PFSK-1 (cell line): ENCODE results near the gene TCEA2.

Experiments used
- FOXP2 ChIP-seq: optimal IDR thresholded peaks from 2 replicates; pipeline ENCODE3; 2011; ENCODE audit warnings: borderline replicate concordance, control low read depth, inconsistent platforms; ENCODE audit not compliant: insufficient read depth; ENCODE audit errors: extremely low read length, extremely low read depth
- POLR2AphosphoS5 ChIP-seq: IDR thresholded peaks from 2 replicates; pipeline ENCODE4 v1.6.1; 2012; ENCODE audit warnings: low read depth, mild to moderate bottlenecking, control low read depth, low read length, moderate library complexity
- SIN3A ChIP-seq: IDR thresholded peaks from 2 replicates; pipeline ENCODE4 v1.6.1; 2012; ENCODE audit warnings: mild to moderate bottlenecking, low read length, moderate library complexity, borderline replicate concordance; ENCODE audit not compliant: insufficient read depth
- TAF1 ChIP-seq: IDR thresholded peaks from 2 replicates; pipeline ENCODE4 v1.6.1; 2012; ENCODE audit warnings: low read length, control low read depth, borderline replicate concordance; ENCODE audit not compliant: insufficient read depth
- TF ChIP-seq, protein P1 (sequence below), 2 experiments: IDR thresholded peaks; 2 replicates each; pipeline versions ENCODE4 v1.6.1 to v1.8.0; 2011 to 2012; ENCODE audit warnings: low read depth in 2 of 2, low read length in 2 of 2, control low read depth in 1 of 2, inconsistent platforms in 1 of 2, mild to moderate bottlenecking in 1 of 2, moderate library complexity in 1 of 2; ENCODE audit not compliant: insufficient read depth in 1 of 2

The TCEA2 gene

DNA sequence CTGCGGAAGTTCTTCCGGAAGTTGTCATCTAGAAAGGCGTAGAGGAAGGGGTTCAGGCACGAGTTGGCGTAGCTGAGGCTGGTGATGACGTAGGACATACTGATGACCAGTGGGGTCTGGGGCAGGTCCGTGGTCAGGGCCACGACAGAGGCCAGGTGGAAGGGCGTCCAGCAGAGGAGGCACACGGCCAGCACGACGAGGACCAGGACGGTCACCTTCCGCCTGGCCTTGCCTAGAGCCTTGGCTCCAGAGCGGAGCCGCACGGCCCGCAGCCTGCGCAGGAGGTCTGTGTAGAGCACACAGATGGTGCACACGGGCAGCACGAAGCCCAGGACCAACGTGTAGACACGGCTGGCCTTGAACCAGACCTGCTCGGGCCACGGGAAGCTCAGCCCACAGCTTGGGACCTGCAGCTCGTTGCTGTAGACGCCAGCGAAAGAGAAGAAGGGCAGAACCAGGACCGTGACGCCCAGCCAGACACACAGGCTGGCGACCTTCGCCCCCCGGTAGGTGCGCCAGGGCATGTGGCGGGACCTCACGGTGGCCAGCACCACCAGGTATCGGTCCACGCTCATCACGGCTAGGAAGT lies 42.9 kb downstream of the TCEA2 start:
- TF ChIP-seq POLR2AphosphoS5 = no peak
- TF ChIP-seq TAF1 = no peak
- TF ChIP-seq SIN3A = no peak
- TF ChIP-seq, protein P1, sequence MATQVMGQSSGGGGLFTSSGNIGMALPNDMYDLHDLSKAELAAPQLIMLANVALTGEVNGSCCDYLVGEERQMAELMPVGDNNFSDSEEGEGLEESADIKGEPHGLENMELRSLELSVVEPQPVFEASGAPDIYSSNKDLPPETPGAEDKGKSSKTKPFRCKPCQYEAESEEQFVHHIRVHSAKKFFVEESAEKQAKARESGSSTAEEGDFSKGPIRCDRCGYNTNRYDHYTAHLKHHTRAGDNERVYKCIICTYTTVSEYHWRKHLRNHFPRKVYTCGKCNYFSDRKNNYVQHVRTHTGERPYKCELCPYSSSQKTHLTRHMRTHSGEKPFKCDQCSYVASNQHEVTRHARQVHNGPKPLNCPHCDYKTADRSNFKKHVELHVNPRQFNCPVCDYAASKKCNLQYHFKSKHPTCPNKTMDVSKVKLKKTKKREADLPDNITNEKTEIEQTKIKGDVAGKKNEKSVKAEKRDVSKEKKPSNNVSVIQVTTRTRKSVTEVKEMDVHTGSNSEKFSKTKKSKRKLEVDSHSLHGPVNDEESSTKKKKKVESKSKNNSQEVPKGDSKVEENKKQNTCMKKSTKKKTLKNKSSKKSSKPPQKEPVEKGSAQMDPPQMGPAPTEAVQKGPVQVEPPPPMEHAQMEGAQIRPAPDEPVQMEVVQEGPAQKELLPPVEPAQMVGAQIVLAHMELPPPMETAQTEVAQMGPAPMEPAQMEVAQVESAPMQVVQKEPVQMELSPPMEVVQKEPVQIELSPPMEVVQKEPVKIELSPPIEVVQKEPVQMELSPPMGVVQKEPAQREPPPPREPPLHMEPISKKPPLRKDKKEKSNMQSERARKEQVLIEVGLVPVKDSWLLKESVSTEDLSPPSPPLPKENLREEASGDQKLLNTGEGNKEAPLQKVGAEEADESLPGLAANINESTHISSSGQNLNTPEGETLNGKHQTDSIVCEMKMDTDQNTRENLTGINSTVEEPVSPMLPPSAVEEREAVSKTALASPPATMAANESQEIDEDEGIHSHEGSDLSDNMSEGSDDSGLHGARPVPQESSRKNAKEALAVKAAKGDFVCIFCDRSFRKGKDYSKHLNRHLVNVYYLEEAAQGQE (IDR thresholded peaks at IDR 0.05; ENCODE audit: insufficient read depth in 1 of 2, low read depth in 2 of 2, low read length in 2 of 2) = no peak
- TF ChIP-seq FOXP2 = no peak

DNA sequence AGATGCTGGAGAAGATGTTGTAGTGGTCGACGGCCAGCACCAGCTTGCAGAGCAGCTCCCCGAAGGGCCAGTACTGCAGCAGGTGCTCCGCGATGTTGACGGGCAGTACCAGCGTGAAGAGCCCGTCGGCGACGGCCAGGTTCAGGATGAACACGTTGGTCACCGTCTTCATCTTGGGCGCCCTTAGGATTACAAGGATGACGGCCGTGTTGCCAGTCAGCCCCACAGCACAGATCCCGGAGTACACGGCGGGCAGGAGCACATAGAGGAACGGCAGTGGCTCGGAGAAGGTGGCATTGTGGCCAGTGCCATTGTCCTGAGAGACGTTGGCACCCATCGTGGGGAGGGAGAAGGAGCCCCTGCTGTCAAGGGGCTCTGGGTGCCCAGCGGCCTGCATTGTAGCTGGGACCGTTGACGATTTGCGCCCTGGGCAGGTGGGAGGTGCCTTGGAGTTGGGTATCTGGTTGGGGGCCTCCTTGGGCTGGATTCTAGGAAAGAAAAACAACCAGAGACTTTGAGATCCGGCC lies 43.5 kb downstream of the TCEA2 start:
- no peak for TF ChIP-seq SIN3A
- TF ChIP-seq POLR2AphosphoS5 = no peak
- TF ChIP-seq, protein P1 (IDR thresholded peaks at IDR 0.05; ENCODE audit: insufficient read depth in 1 of 2, low read depth in 2 of 2, low read length in 2 of 2) = no peak
- TF ChIP-seq FOXP2 = no peak
- TF ChIP-seq TAF1 = no peak

- TF ChIP-seq POLR2AphosphoS5 = no peak
- TF ChIP-seq TAF1 = no peak
- TF ChIP-seq FOXP2 = no peak
- no peak for TF ChIP-seq SIN3A
- TF ChIP-seq, protein P1 (IDR thresholded peaks at IDR 0.05; ENCODE audit: insufficient read depth in 1 of 2, low read depth in 2 of 2, low read length in 2 of 2) = no peak
These were observed 44.2 kb downstream of the TCEA2 start, which contains the start of gene NPBWR2 for GRCh38 chr20:64106981-64107735. Gene NPBWR2, minus strand, starts transcription at chr20:64107565. Its CDS starts 734 bp downstream, at chr20:64106831.

DNA sequence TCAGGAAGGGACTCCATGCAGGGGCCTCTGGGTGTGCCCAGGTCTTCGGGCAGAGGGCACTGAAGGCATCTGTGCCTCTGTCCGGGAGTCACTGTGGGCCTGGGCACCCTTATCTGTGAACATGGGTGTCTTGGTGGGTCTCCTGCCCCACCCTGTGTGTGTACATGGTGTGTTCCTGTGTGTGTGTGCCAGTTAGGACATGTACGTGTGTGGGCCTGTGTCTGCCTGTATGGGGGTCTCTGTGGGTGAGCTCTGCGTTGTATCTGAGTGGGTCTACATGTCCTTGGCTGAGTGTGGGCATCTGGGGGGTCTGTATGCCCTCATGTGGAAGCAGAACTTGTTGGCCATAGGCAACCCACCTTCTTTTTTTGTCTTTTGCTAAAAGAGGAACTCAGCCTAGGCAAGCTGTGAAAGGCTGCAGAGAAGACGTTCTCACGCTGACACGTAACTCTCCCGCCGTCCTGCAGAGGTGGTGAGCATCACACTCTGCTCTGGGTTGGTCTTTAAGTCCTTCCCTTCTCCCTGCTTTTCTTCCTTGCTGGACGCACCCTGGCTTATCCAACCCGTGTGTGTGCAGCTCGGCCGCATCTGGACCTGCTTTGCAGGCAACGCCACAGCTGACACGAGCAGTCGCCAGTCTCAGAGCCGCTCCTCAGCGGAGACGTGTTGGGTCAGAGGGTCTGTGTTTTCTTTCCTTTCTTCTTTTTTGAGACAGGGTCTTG lies 44.9 kb downstream of the TCEA2 start:
- TF ChIP-seq TAF1 (no peak), FOXP2 (no peak), POLR2AphosphoS5 (no peak), SIN3A (no peak)
- TF ChIP-seq, protein P1 (IDR thresholded peaks at IDR 0.05; ENCODE audit: insufficient read depth in 1 of 2, low read depth in 2 of 2, low read length in 2 of 2) = no peak
